HG03025 (cell line): ENCODE results near the gene GPSM1.

ENCODE experiments used
- ATAC-seq: cut with Tn5 transposase; IDR thresholded peaks from one replicate; pipeline ENCODE4 v1.9.1; 2021; ENCODE audit warnings: mild to moderate bottlenecking, moderate library complexity; ENCODE audit not compliant: unreplicated experiment, low FRiP score

GPSM1 gene

GRCh38 chr9:136355616-136356557, 28.5 kb downstream of the GPSM1 start:
- no peak for ATAC-seq

GRCh38 chr9:136357202-136357725, 29.9 kb downstream of the GPSM1 start:
- no peak for ATAC-seq

GRCh38 chr9:136358016-136358415, 30.7 kb downstream of the GPSM1 start:
- ATAC-seq = no peak

- ATAC-seq = no peak
Measured at GRCh38 chr9:136358888-136359287, 31.5 kb downstream of the GPSM1 start.

GRCh38 chr9:136359774-136360718, 32.7 kb downstream of the GPSM1 start:
- ATAC-seq = no peak

- ATAC-seq = no peak
Measured at GRCh38 chr9:136361047-136361753, 33.9 kb downstream of the GPSM1 start.

- no peak for ATAC-seq
Measured at GRCh38 chr9:136361754-136362449, 34.6 kb downstream of the GPSM1 start.

- ATAC-seq = no peak
Measured at GRCh38 chr9:136362450-136362784, 35.1 kb downstream of the GPSM1 start.

- peak; percentile 64 for ATAC-seq
Measured at GRCh38 chr9:136363106-136363948, 36.0 kb downstream of the GPSM1 start, which contains the start of gene DNLZ. Gene DNLZ, minus strand, starts transcription at chr9:136363744. Its CDS starts 30 bp downstream, at chr9:136363714.

- ATAC-seq = no peak
Measured at GRCh38 chr9:136363949-136364748, 36.8 kb downstream of the GPSM1 start.

GRCh38 chr9:136364942-136365774, 37.8 kb downstream of the GPSM1 start:
- no peak for ATAC-seq

- ATAC-seq = no peak
Measured at GRCh38 chr9:136365775-136366222, 38.5 kb downstream of the GPSM1 start.

GRCh38 chr9:136366826-136367225, 39.5 kb downstream of the GPSM1 start:
- no peak for ATAC-seq

- no peak for ATAC-seq
Measured at GRCh38 chr9:136367296-136368145, 40.2 kb downstream of the GPSM1 start.

GRCh38 chr9:136368190-136368589, 40.9 kb downstream of the GPSM1 start:
- ATAC-seq = no peak

- ATAC-seq = no peak
Measured at GRCh38 chr9:136370037-136370436, 42.7 kb downstream of the GPSM1 start.
